Mucosa of rectum (tissue), 2 donors: ENCODE results near the gene CCDC85B.

Source experiments
- H3K27ac ChIP-seq, 2 donors: one replicate each; pipeline ENCODE4 v1.7.0; 2013; ENCODE audit warnings: inconsistent platforms in 2 of 2, low read depth in 2 of 2, low read length in 2 of 2
- H3K27me3 ChIP-seq, 2 donors: one replicate each; pipeline ENCODE4 v1.7.0; 2013; ENCODE audit warnings: low read length in 2 of 2; ENCODE audit not compliant: control insufficient read depth in 2 of 2, insufficient read depth in 2 of 2
- H3K36me3 ChIP-seq, 2 donors: one replicate each; pipeline ENCODE4 v1.7.0; 2013; ENCODE audit warnings: low read length in 2 of 2; ENCODE audit not compliant: control insufficient read depth in 2 of 2, insufficient read depth in 2 of 2
- H3K4me1 ChIP-seq, 2 donors: one replicate each; pipeline ENCODE4 v1.7.0; 2013; ENCODE audit warnings: low read length in 2 of 2, mild to moderate bottlenecking in 1 of 2; ENCODE audit not compliant: control insufficient read depth in 2 of 2, insufficient read depth in 2 of 2
- H3K4me3 ChIP-seq, 2 donors: one replicate each; pipeline ENCODE4 v1.7.0; 2013; ENCODE audit warnings: low read length in 2 of 2
- H3K9ac ChIP-seq, 2 donors: one replicate each; pipeline ENCODE4 v1.7.0; 2013; ENCODE audit warnings: low read length in 2 of 2, low read depth in 1 of 2, mild to moderate bottlenecking in 1 of 2
- H3K9me3 ChIP-seq, 2 donors: one replicate each; pipeline ENCODE4 v1.7.0; 2013; ENCODE audit warnings: low read length in 2 of 2; ENCODE audit not compliant: control insufficient read depth in 2 of 2
- donor health status: healthy.
- donor health status: Normal muscosa, but diverticular disease.

CCDC85B gene

DNA sequence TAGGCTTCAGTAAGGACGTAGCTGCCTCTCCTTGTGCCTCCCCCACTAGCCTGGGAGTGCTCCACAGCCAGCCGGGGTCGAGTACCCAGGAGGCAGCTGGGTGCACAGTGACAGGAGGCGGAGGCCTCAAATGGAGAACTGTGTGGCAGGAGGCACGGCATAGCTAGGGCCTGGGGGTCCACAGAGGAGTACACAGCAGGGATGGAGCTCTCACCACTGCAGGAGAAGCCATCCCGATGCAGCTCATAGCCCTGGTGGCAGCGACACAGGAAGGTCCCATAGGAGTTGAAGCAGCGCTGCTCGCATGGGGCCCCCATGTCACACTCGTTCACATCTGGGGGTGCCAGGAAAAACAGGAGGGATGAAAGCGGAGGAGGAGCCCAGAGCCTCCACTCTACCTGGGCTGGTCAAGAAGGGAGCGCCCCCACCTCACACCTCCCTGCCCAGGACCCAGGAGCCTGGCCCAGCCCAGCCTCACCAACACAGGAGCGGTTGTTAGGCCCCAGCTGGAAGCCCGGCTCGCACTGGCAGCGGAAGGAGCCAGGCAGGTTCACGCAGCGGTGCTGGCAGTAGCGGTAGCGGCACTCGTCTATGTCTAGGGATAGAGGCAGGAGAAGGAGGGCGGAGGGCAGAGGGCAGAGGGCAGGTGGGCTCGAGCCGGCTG, 20.7 kb upstream of the CCDC85B start:
- Histone ChIP-seq H3K4me3 (no peak overlapping the region), H3K4me1 (peaks cover 13 to 16% of the 10 kb centered on the region in 2 donors), H3K36me3 (peaks cover 12 to 14% of the 10 kb centered on the region in 2 donors), H3K27ac (no peak overlapping the region), H3K9me3 (no peaks in the 10 kb centered on the region), H3K27me3 (no peaks in the 10 kb centered on the region), H3K9ac (no peak overlapping the region)

DNA sequence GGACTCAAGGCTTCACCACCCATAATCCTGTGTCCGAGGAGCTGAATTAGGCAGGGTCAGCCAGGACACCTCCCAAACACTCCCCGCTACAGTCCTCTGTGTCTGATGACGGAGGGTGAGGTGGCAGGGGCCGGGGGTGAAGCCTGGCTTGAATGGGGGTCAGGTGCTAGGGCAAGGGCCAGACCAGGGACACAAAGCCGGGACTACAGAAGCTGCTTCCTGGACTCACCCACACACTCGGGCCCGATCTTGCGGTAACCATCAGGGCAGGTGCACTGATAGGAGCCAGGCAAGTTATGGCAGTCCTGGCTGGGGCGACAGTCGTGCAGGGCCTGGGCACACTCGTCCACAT, 20.2 kb upstream of the CCDC85B start:
- H3K9me3 ChIP-seq: no peaks in the 10 kb centered on the region
- no peak overlapping the region for H3K9ac ChIP-seq
- H3K27me3 ChIP-seq: no peaks in the 10 kb centered on the region
- no peak overlapping the region for H3K4me3 ChIP-seq
- peaks cover 13 to 16% of the 10 kb centered on the region in 2 donors for H3K4me1 ChIP-seq
- H3K36me3 ChIP-seq: peaks cover 7 to 9% of the 10 kb centered on the region in 2 donors
- H3K27ac ChIP-seq: no peak overlapping the region

DNA sequence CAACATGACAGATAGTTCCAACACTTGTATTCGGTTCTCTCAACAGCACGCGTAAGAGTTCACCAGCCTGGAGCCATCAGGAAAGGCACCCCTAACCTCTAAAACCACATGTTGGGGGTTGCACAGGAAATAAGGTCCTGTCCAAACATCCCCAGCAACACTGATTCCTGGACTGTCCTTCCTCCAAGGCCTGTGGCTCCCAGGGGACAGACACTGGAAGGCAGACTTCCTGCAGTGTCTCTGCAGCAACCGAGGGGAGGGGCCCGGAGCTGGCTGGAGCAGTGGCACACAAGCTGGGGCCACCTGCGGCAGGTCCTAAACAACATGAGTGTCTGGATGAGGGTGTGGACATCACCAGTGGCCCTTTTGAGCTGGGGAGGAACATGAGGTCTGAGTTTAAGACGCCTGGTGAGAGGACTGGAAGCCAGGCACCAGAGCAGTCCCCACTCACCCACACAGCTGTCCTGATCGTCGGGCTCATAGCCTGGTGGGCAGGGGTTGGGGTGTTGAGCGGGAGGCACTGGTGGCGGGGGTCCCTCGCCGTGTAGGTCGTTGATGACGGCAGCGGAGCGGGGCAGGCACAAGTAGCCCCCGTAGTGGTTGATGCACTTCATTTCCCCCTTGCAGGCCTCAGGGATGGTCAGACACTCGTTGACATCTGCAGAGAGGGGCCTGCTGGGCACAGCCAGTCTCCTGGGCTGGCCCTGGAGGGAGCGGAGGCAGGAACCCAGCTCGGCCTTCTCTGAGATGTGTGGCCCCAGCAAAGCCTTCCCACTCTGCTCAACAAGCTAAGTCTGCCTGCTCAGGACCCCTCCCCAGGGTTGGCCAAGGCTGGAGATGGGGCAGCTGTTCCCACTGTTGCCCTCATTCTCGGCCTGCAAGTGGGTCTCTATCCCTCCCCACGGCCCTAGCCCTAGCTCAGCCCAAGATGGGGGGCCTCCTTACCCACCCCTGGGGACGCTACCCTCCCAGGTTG, 19.5 kb upstream of the CCDC85B start:
- Histone ChIP-seq H3K9ac (peak overlapping the region in 1 of 2 donors; percentile 32), H3K36me3 (peaks cover under 1 to 5% of the 10 kb centered on the region in 2 donors), H3K4me1 (peaks cover 13 to 16% of the 10 kb centered on the region in 2 donors), H3K27me3 (no peaks in the 10 kb centered on the region), H3K4me3 (peak overlapping the region in 1 of 2 donors; percentile 56), H3K27ac (peak overlapping the region in 1 of 2 donors; percentile 77), H3K9me3 (no peaks in the 10 kb centered on the region)

DNA sequence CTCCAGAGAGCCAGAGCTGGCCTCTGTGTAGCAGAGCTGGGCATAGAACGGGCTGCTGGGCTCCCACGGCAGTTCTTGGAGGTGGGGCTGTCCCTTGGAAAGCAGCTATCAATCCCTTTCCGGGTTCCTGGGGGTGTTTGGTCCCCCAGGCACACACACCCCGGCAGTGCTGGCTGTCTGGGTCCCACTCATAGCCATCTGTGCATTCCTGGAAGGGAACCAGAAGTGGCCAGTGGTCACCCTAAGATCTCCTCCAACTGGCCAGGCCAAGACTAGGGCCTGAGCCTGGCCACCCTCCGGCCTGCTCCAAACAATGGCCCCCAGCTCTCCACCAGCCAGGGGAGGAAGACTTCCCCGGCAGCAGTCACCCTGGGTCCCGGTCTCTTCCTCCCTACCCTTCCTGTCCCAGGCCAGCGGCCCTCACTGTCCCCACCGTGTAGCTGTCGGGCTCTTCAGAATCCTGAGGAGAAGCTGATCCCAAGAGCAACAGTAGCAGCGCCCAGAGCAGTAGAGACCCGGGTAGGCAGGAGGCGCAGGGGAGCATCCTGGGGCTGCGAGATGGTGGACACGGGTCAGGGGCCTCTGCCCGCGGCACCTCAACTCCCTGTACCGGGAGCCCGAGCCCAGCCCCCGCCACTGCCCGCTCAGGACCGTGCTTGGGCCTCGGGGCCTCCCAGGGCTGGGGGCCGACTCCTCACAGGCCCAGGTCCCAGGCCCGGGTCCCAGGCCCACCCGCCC, 18.5 kb upstream of the CCDC85B start:
- peak overlapping the region; percentile 31 to 32 for H3K9ac ChIP-seq
- H3K27me3 ChIP-seq: no peaks in the 10 kb centered on the region
- H3K9me3 ChIP-seq: no peaks in the 10 kb centered on the region
- H3K36me3 ChIP-seq: no peaks in the 10 kb centered on the region
- H3K27ac ChIP-seq: peak overlapping the region; percentile 48 to 77
- H3K4me1 ChIP-seq: peaks cover 13 to 16% of the 10 kb centered on the region in 2 donors
- peak overlapping the region; percentile 24 to 56 for H3K4me3 ChIP-seq

DNA sequence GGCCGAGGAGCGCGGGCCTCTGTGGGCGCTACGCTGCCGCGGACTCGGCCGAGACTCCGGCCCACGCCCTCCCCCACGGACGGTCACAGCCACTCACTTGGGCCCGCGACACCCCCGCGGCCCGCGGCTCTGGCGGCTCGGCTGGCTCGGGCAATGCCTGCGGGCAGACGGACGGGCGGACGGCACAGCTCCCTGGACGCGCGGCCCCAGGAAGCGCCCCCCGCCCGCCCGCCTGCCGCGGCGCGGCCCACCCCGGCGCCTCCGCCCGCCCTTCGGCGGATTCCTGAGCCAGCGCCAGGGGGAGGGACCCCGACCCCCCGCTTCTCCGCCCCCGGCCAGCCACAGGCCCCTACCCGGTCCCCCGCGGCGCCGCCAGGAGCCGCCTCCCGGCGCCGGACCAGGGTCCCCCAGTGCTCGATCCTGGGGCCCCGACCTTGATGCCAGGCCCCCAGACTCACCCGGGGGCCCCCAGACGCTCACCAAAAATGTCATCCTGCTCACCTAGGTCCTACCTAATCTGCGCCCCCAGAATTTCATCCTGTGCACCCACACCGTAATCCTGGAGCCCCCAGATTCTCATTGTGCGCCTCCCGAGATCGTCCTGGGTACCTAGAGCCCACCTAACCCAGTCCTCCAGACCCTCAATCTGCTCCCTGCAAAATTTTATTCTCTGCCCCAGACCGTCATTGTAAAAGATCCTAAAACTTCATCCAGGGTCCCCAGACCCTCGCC, 17.7 kb upstream of the CCDC85B start, which contains the start of gene EFEMP2:
TSS of gene EFEMP2 (minus strand) at position 215 of the 732 bp plus-strand sequence. CDS start 446 bp downstream, outside the sequence.
- H3K4me1 ChIP-seq: peaks cover 13 to 16% of the 10 kb centered on the region in 2 donors
- peak within 1 kb of the TSS; percentile 79 to 82 for H3K9ac ChIP-seq
- H3K36me3 ChIP-seq: no peaks in the 10 kb centered on the region

DNA sequence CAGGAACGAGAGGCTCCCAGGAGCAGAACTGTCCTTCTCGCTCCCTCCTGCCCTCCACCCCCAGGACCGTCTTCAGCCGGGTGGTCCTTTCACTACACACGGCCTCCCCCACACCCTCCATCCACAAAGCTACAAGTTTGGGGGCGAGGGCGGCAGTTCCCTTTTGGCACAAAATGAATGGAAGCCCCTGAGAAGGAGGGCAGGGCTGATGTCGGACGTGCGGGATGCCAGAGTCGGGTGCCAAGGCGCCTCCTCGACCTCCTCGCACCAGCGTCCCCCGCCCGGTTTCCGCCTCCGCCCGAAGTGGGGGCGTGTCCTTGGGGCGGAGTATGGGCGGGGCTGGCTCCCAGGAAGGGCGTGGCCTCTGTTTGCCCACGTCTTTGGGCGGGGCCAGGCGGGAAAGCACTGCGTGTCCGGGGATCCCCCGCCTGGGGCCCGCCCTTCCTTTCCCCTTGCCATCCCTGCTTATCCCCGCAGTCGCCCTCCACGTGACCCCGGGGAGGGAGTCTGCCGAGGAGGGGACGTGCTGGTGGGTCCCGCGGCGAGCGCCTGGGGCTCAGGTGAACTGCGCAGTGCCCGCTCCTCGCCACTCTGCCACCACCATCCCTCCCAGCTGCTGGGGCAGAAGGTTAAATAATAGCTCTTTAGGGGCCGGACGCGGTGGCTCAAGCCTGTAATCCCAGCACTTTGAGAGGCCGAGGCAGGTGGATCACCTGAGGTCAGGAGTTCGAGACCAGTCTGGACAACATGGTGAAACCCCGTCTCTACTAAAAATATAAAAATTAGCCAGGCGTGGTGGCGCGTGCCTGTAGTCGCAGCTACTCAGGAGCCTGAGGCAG, 16.9 kb upstream of the CCDC85B start:
- no peaks in the 10 kb centered on the region for H3K27me3 ChIP-seq
- H3K9me3 ChIP-seq: no peaks in the 10 kb centered on the region
- H3K9ac ChIP-seq: peak overlapping the region; percentile 79 to 82
- peaks cover 13 to 16% of the 10 kb centered on the region in 2 donors for H3K4me1 ChIP-seq
- H3K4me3 ChIP-seq: peak overlapping the region; percentile 64 to 75
- H3K27ac ChIP-seq: peak overlapping the region; percentile 48 to 77
- H3K36me3 ChIP-seq: no peaks in the 10 kb centered on the region

More for the DNA sequence above, 17.7 kb upstream of the CCDC85B start, which contains the start of gene EFEMP2:
- H3K27ac ChIP-seq: peak within 1 kb of the TSS; percentile 48 to 77
- no peaks in the 10 kb centered on the region for H3K9me3 ChIP-seq
- peak within 1 kb of the TSS; percentile 64 to 75 for H3K4me3 ChIP-seq
- H3K27me3 ChIP-seq: no peaks in the 10 kb centered on the region

DNA sequence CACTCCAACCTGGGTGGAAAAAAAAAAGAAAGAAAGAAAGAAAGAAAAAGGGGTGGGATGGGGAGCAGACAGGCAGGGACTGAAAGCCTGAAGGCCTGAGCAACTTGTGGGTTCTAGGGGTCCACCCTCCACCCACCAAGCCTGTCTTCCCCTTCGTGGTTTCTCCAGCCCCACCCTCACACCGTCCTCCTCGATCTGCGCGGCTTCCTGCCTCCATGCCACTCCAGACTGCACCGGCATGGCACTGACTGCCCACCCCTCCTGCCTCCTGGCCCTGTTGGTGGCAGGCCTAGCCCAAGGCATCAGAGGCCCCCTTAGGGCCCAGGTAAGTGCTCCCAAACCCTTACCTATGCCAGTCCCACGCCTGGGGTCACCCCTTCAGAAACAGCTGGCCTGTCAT, 10.9 kb upstream of the CCDC85B start, which contains the start of gene CTSW:
TSS of gene CTSW (plus strand) at position 221 of the 400 bp plus-strand sequence. CDS start at position 239, 18 bp downstream.
- H3K4me1 ChIP-seq: no peaks in the 10 kb centered on the region
- no peak within 1 kb of the TSS for H3K27ac ChIP-seq
- no peak within 1 kb of the TSS for H3K9ac ChIP-seq
- peak within 1 kb of the TSS in 1 of 2 donors; percentile 7 for H3K4me3 ChIP-seq
- H3K36me3 ChIP-seq: peaks cover 11 to 17% of the 10 kb centered on the region in 2 donors
- H3K27me3 ChIP-seq: no peaks in the 10 kb centered on the region
- H3K9me3 ChIP-seq: no peaks in the 10 kb centered on the region

DNA sequence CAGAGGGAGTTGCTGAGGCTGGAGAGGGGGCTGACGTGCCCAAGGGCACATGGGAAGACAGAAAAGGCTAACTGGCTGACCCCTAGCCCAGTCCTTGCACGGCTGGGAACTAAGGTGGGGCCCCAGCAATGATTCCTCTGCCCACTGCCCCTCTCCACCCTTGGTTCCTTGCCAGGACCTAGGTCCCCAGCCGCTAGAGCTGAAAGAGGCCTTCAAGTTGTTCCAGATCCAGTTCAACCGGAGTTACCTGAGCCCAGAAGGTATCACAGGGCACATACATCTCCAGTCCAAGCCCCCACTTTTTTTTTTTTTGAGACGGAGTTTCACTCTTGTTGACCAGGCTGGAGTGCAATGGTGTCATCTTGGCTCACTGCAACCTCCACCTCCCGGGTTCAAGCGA, 10.4 kb upstream of the CCDC85B start:
- no peak overlapping the region for H3K27ac ChIP-seq
- peaks cover 11 to 17% of the 10 kb centered on the region in 2 donors for H3K36me3 ChIP-seq
- H3K4me3 ChIP-seq: peak overlapping the region in 1 of 2 donors; percentile 7
- H3K4me1 ChIP-seq: peaks cover 4% of the 10 kb centered on the region in 2 donors
- no peak overlapping the region for H3K9ac ChIP-seq
- H3K27me3 ChIP-seq: no peaks in the 10 kb centered on the region
- no peaks in the 10 kb centered on the region for H3K9me3 ChIP-seq
